ENCODE data around the gene ALDH1B1.

DNA sequence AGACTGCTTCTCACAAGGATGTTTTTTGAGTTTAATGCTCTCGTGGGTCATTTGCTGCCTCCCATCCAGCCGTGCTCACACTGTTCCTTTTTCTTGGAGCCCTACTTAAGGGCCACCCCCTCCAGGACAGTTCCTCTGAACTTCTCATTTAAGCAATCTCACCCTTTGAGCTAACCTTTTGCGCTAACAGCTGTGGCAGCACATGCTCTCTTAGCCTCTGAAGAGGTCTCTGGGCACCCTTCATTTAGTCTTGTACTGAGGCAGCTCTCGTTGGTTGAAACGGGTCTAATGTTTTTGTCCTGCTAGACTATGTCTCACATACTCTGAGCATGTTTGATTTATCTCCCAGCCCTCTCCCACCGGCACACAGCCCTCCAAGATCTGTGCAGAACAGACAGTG, 11.8 kb downstream of the ALDH1B1 start:
- TF ChIP-seq, protein P1, sequence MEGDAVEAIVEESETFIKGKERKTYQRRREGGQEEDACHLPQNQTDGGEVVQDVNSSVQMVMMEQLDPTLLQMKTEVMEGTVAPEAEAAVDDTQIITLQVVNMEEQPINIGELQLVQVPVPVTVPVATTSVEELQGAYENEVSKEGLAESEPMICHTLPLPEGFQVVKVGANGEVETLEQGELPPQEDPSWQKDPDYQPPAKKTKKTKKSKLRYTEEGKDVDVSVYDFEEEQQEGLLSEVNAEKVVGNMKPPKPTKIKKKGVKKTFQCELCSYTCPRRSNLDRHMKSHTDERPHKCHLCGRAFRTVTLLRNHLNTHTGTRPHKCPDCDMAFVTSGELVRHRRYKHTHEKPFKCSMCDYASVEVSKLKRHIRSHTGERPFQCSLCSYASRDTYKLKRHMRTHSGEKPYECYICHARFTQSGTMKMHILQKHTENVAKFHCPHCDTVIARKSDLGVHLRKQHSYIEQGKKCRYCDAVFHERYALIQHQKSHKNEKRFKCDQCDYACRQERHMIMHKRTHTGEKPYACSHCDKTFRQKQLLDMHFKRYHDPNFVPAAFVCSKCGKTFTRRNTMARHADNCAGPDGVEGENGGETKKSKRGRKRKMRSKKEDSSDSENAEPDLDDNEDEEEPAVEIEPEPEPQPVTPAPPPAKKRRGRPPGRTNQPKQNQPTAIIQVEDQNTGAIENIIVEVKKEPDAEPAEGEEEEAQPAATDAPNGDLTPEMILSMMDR (IDR thresholded peaks at IDR 0.05; ENCODE audit: borderline replicate concordance, extremely low read depth, low read length, poor library complexity, severe bottlenecking) = no peak
- TF ChIP-seq EZH2 (IDR thresholded peaks at IDR 0.05; ENCODE audit: borderline replicate concordance, low read depth, low read length, severe bottlenecking) = no peak

Data from DND-41 (cell line).